ENCODE data around the gene PXT1. TPM values are rescaled to one million over a fixed set of nuclear protein-coding genes. Genes with fewer than 3 reads are reported as not detected.

PXT1 gene
- total RNA-seq, 4 donors from 2014 or later = not detected

DNA sequence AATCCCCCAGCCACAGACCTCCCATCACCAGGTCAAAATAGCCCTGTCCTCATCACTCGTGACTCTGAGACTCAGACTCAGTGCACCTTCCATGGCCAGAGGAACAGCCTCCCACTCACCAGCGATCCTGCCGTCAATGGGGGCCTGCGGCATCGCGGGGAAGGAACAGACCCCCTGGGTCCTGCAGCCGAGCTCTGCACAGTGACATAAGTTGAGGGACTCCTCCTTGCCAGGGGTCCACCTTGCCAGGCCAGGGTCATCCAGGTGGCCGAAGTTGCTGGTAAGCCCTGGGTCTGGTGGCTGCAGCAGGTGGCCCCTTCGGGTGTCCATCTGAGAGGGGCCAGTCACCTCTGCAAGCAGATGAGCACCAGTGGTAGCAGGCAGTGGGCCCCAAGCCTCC is 71.4 kb downstream of the PXT1 start:
- H3K4me1 ChIP-seq = no peaks in the 10 kb centered on the region
- DNase-seq = no peak
- TF ChIP-seq, protein P1, sequence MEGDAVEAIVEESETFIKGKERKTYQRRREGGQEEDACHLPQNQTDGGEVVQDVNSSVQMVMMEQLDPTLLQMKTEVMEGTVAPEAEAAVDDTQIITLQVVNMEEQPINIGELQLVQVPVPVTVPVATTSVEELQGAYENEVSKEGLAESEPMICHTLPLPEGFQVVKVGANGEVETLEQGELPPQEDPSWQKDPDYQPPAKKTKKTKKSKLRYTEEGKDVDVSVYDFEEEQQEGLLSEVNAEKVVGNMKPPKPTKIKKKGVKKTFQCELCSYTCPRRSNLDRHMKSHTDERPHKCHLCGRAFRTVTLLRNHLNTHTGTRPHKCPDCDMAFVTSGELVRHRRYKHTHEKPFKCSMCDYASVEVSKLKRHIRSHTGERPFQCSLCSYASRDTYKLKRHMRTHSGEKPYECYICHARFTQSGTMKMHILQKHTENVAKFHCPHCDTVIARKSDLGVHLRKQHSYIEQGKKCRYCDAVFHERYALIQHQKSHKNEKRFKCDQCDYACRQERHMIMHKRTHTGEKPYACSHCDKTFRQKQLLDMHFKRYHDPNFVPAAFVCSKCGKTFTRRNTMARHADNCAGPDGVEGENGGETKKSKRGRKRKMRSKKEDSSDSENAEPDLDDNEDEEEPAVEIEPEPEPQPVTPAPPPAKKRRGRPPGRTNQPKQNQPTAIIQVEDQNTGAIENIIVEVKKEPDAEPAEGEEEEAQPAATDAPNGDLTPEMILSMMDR (IDR thresholded peaks at IDR 0.05) = no peak
- no peak for TF ChIP-seq POLR2A (IDR thresholded peaks at IDR 0.05)

DNA sequence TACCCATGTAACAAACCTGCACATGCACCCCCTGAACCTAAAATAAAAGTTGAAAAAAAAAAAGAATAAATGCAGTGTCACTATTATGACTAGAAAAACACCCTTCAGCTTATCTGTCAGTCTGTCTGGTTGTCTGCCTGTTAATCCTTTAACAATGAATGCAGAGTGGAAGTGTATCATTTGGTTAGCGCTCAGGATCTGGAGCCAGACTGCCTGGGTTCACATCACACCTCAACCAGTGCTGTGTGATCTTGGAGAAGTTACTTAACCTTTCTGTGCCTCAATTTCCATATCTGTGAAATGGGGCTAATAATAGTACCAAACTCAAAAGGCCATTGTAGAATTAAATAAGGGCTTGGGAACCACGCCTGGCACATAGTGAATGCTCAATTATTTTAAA is 72.0 kb downstream of the PXT1 start:
- TF ChIP-seq, protein P1 (IDR thresholded peaks at IDR 0.05) = no peak
- no peak for TF ChIP-seq POLR2A (IDR thresholded peaks at IDR 0.05)
- no peaks in the 10 kb centered on the region for H3K4me1 ChIP-seq
- H3K27me3 ChIP-seq = no peaks in the 10 kb centered on the region
- no peaks in the 10 kb centered on the region for H3K9me3 ChIP-seq
- H3K4me3 ChIP-seq = no peak overlapping the region
- H3K27ac ChIP-seq = no peak overlapping the region
- H3K36me3 ChIP-seq = peaks cover 0 to 8% (median 0%) of the 10 kb centered on the region in 3 donors
- no peak for DNase-seq

More for the DNA sequence above, 71.4 kb downstream of the PXT1 start:
- Histone ChIP-seq H3K9me3 (no peaks in the 10 kb centered on the region), H3K36me3 (peaks cover 0 to 8% (median 0%) of the 10 kb centered on the region in 3 donors), H3K4me3 (no peak overlapping the region), H3K27me3 (no peaks in the 10 kb centered on the region), H3K27ac (no peak overlapping the region)

DNA sequence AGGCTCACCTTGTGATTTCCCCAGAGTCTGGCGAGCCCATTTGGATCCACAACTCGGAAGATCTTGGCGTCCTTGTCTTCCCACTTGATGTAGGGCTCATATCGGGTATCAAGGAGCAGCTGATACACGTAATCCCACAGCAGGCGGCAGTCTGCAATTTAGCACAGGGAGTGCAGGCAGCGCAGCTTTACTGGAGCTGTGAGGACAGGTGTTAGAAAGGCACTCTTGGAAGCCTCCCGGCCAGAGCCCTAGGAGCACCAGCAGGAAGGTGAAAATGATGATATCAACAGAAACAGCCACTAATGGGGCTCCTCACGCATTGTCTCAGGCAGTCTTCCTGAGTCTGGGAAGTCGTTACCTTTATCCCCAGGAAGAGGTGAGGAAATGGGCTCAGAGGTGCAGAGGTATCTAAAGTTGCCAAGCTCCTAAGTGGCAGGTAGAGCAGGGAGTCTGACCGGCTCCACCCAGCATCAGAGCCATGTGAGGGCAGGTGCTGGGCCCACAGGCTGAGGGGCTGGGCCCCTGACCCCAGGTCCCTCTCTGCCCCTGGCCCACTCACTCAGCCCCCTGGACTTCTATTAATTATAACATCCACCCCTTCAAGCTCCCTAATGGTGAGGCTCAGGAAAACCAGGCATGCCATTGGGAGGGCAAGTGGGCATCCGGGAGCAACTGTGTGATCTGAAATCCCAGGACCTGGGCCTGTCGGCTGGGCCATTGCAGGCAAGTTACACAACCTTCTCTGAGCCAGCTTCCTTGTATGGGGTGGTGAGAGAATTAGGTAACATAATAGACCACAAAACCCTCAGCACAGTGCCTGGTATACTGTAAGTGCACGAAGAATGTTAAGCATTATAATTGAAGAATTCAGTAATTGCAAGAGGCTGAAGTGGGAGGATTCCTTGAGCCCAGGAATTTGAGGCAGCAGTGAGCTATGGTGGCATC is 73.5 kb downstream of the PXT1 start:
- peaks cover 0 to 8% (median 0%) of the 10 kb centered on the region in 3 donors for H3K36me3 ChIP-seq
- H3K4me3 ChIP-seq = no peak overlapping the region
- peaks cover 0 to 10% (median 0%) of the 10 kb centered on the region in 4 donors for H3K4me1 ChIP-seq
- H3K27me3 ChIP-seq = no peaks in the 10 kb centered on the region
- no peak for TF ChIP-seq POLR2A (IDR thresholded peaks at IDR 0.05)
- TF ChIP-seq, protein P1 (IDR thresholded peaks at IDR 0.05) = no peak
- H3K9me3 ChIP-seq = no peaks in the 10 kb centered on the region
- no peak overlapping the region for H3K27ac ChIP-seq
- no peak for DNase-seq

- DNase-seq = no peak
- H3K36me3 ChIP-seq = peaks cover 0 to 8% (median 0%) of the 10 kb centered on the region in 3 donors
- peaks cover 0 to 10% (median 0%) of the 10 kb centered on the region in 4 donors for H3K4me1 ChIP-seq
Measured at GRCh38 chr6:36368421-36368820, 74.2 kb downstream of the PXT1 start.

DNA sequence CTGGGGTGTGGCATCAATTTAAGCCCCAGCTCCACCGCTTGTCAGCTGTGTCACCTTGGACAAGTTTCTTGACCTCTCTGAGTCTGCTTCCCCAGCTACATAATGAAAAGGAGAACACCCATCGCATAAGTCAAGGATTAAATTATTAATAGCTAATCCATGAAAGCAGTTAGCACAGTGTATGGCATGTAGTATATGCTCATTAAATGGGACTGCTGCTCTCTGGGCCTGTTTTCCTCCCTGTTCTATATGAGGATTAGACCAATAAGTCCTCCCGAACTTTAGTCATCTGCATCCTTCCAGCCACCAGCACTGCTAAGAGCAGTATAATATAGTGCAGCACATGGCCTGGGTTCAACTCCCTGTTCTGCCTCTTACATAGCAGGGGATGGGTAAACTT is 74.9 kb downstream of the PXT1 start:
- Histone ChIP-seq H3K4me3 (no peak overlapping the region), H3K9me3 (no peaks in the 10 kb centered on the region), H3K4me1 (peaks cover 0 to 10% (median 0%) of the 10 kb centered on the region in 4 donors), H3K27ac (no peak overlapping the region), H3K36me3 (peaks cover 0 to 8% (median 0%) of the 10 kb centered on the region in 3 donors), H3K27me3 (no peaks in the 10 kb centered on the region)
- TF ChIP-seq POLR2A (IDR thresholded peaks at IDR 0.05) = no peak
- TF ChIP-seq, protein P1 (IDR thresholded peaks at IDR 0.05) = no peak
- no peak for DNase-seq

More at GRCh38 chr6:36368421-36368820, 74.2 kb downstream of the PXT1 start:
- no peak for TF ChIP-seq POLR2A (IDR thresholded peaks at IDR 0.05)
- TF ChIP-seq, protein P1 (IDR thresholded peaks at IDR 0.05) = no peak
- Histone ChIP-seq H3K9me3 (no peaks in the 10 kb centered on the region), H3K27ac (no peak overlapping the region), H3K4me3 (no peak overlapping the region), H3K27me3 (no peaks in the 10 kb centered on the region)
